Measurements from ENCODE around the gene PDLIM3.

GRCh38 chr4:185467101-185467500 lies 68.2 kb downstream of the PDLIM3 start:
- TF ChIP-seq CTCF (IDR thresholded peaks at IDR 0.05; ENCODE audit: insufficient read depth, low read length, poor library complexity, severe bottlenecking) = no peak
- TF ChIP-seq EZH2phosphoT487 (conservative IDR thresholded peaks at IDR 0.05; ENCODE audit: low read length) = no peak
